GM23248 (cell line): ENCODE data around the gene ERC1. TPM values are rescaled to one million over a fixed set of nuclear protein-coding genes. Genes with fewer than 3 reads are reported as not detected.

Experiments
- DNase-seq: peaks from one replicate; pipeline ENCODE4 v3.0.0-alpha.2; 2015
- H2AFZ ChIP-seq: fragments of 200-600 bp; sonication (generic); 2 replicates; pipeline ENCODE4 v1.6.1; 2016; ENCODE audit warnings: antibody characterized with exemption
- H3F3A ChIP-seq: fragments of 200-600 bp; sonication (generic); 2 replicates; pipeline ENCODE4 v1.6.1; 2016; ENCODE audit warnings: mild to moderate bottlenecking, antibody characterized with exemption, mixed run types; ENCODE audit not compliant: insufficient read depth
- H3K27ac ChIP-seq: fragments of 200-600 bp; sonication (generic); 2 replicates; pipeline ENCODE4 v1.5.1; 2016; ENCODE audit warnings: mild to moderate bottlenecking
- H3K27me3 ChIP-seq: fragments of 200-600 bp; sonication (generic); replicated peaks from 2 replicates; pipeline ENCODE4 v1.6.1; 2016; ENCODE audit warnings: mild to moderate bottlenecking; ENCODE audit not compliant: insufficient read depth
- H3K36me3 ChIP-seq: fragments of 200-600 bp; sonication (generic); 2 replicates; pipeline ENCODE4 v1.6.1; 2016; ENCODE audit warnings: low read depth, mild to moderate bottlenecking
- H3K4me1 ChIP-seq: fragments of 200-600 bp; sonication (generic); 2 replicates; pipeline ENCODE4 v1.6.1; 2016; ENCODE audit warnings: mild to moderate bottlenecking; ENCODE audit not compliant: insufficient read depth
- H3K4me2 ChIP-seq: fragments of 200-600 bp; sonication (generic); one replicate; pipeline ENCODE4 v1.6.1; 2016; ENCODE audit warnings: mild to moderate bottlenecking; ENCODE audit not compliant: unreplicated experiment
- H3K4me3 ChIP-seq: fragments of 200-600 bp; sonication (generic); 2 replicates; pipeline ENCODE4 v1.5.1; 2016; ENCODE audit warnings: mild to moderate bottlenecking
- H3K79me2 ChIP-seq: fragments of 200-600 bp; sonication (generic); 2 replicates; pipeline ENCODE4 v1.6.1; 2016; ENCODE audit warnings: mild to moderate bottlenecking; ENCODE audit not compliant: insufficient read depth
- H3K9ac ChIP-seq: fragments of 200-600 bp; sonication (generic); 2 replicates; pipeline ENCODE4 v1.6.1; 2016; ENCODE audit warnings: mild to moderate bottlenecking
- H3K9me2 ChIP-seq: fragments of 200-600 bp; sonication (generic); 2 replicates; pipeline ENCODE4 v1.6.1; 2016; ENCODE audit warnings: mixed run types, mild to moderate bottlenecking, moderate library complexity; ENCODE audit not compliant: insufficient read depth
- H3K9me3 ChIP-seq: fragments of 200-600 bp; sonication (generic); one replicate; pipeline ENCODE4 v1.6.1; 2017; ENCODE audit warnings: low read depth
- H4K20me1 ChIP-seq: fragments of 200-600 bp; sonication (generic); 2 replicates; pipeline ENCODE4 v1.6.0; 2016; ENCODE audit not compliant: insufficient read depth
- EZH2 ChIP-seq: fragments of 200-600 bp; sonication (generic); IDR thresholded peaks from 2 replicates; pipeline ENCODE4 v1.6.1; 2018; ENCODE audit warnings: antibody characterized with exemption, mild to moderate bottlenecking; ENCODE audit not compliant: insufficient read depth, poor library complexity, severe bottlenecking
- EZH2phosphoT487 ChIP-seq: fragments of 200-600 bp; sonication (generic); IDR thresholded peaks from 2 replicates; pipeline ENCODE4 v1.6.1; 2018; ENCODE audit warnings: antibody characterized with exemption, moderate library complexity, mild to moderate bottlenecking, low read depth; ENCODE audit not compliant: insufficient read depth
- WGBS, 2 experiments: methylation state at CpG; one replicate each; pipeline ENCODE4 v1.1.6; 2015 to 2017; ENCODE audit warnings: low lambda C conversion rate in 2 of 2, low coverage in 1 of 2; ENCODE audit errors: missing lambda C conversion rate in 2 of 2; 5-methylcytosine and 5-hydroxymethylcytosine counted together
- in situ Hi-C: fragments of 300-500 bp; cut with MboI; formaldehyde crosslinking; loops from 2 replicates; pipeline ENCODE4 v1.15.0; 2020
- polyA plus RNA-seq: library from polyadenylated mRNA; unstranded; fragments of >200 nt; fragmentation: Nextera tagmentation; extraction: Ambion mirVana; gene quantifications from 2 replicates; pipeline ENCODE4 v1.2.1, GENCODE V29; 2016
- total RNA-seq: library from RNA; depleted of rRNA; stranded (reverse); fragments of >200 nt; shearing (Covaris generic); gene quantifications from 2 replicates; pipeline ENCODE4 v1.2.3, GENCODE V29; 2014

ERC1 gene
- total and polyA plus RNA-seq, 2 experiments from 2014 or later, result 21.5 to 23.3 TPM

DNA sequence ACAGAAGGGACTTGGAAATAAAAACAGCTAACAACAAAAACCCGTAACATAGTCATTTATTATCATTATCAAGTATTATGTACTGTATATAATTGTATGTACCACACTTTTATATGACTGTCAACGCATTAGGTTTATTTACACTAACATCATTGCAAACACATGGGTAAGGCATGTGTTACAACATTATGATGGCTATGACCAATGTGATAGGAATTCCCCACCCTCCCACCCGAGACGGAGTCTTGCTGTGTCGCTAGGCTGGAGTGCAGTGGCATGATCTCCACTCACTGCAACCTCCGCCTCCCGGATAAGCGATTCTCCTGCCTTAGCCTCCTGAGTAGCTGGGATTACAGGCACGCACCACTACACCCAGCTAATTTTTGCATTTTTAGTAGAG lies 82.6 kb downstream of the ERC1 start:
- no peak overlapping the region for H3K4me2 ChIP-seq
- no peak overlapping the region for H3K27ac ChIP-seq
- no peaks in the 10 kb centered on the region for H3K36me3 ChIP-seq
- peaks cover 97% of the 10 kb centered on the region for H3K79me2 ChIP-seq
- no peaks in the 10 kb centered on the region for H3K27me3 ChIP-seq
- in situ Hi-C loops, result no loop called here
- H3F3A ChIP-seq, result no peaks in the 10 kb centered on the region
- DNase-seq, result peak; percentile 8
- no peak overlapping the region for H2AFZ ChIP-seq
- H3K4me1 ChIP-seq, result no peaks in the 10 kb centered on the region
- H4K20me1 ChIP-seq, result no peaks in the 10 kb centered on the region; the same call in 1 of the 2 replicates
- WGBS, 2 experiments, result 78 to 81% methylated on average over 7 to 9 of the region's 9 CpGs
- no peaks in the 10 kb centered on the region for H3K9me3 ChIP-seq
- no peak overlapping the region for H3K9ac ChIP-seq
- H3K9me2 ChIP-seq, result no peaks in the 10 kb centered on the region
- TF ChIP-seq EZH2, result no peak
- no peak for TF ChIP-seq EZH2phosphoT487
- H3K4me3 ChIP-seq, result no peak overlapping the region

DNA sequence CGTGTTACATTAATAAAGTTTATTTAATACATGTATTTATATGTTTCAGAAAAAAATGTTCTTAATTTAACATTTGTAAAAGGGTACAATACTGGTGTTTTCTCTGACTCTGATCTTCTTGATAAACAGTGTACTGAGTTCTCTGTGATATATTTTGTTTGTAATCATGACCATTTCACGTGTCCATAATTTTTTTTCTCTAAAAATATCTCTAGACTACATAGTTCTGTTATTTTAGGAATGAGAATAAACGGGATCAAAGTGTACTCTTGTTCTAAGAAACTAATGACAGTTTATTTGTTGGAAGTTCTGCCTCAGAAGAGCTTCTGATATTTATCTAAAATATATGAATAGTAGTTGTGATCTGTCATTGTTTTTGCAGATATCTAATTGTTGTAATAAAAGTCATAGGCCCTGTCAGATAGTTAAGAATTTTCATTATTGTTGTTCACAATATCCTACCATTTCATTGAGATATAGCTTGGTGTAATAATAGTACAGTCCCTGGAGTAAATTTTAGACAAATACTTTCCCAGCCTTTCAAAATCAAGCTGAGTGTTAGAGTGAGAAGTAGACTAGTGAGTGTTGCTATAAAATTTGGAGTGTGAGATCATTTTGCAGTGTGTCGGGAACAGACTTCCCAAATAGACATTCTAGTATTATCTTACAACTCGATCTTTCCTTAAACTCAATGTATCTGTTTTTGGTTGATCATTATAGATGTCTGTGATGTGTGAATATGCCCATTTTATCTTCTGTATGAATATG lies 86.2 kb downstream of the ERC1 start:
- H3K27ac ChIP-seq, result no peak overlapping the region
- TF ChIP-seq EZH2phosphoT487, result no peak
- TF ChIP-seq EZH2, result no peak
- H3K4me1 ChIP-seq, result no peaks in the 10 kb centered on the region; the same call in 1 of the 2 replicates

DNA sequence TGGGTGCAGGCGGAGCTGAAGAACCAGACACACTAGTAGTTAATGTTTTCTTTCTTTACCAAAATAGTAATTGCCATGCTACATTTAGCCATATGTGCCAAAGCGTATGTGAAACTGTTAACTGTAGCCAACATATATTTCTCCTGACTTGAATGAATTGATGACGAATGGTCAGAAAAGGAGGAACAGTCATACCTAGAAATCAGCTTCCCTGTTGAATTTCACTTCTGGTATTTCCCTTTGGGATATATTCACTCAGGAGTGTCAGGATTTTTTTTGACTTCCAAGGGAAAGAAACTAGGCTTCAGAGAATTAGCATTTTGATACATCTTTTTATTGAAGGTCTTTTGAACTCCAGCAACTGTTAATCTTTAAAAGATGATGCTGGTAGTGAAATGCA lies 87.0 kb downstream of the ERC1 start:
- Histone ChIP-seq H3F3A (0 out of 2 replicates have a peak, but pooled peaks cover 4% of the 10 kb centered on the region), H3K9me3 (no peaks in the 10 kb centered on the region), H3K9me2 (no peaks in the 10 kb centered on the region), H3K27me3 (no peaks in the 10 kb centered on the region), H2AFZ (no peak overlapping the region), H3K36me3 (no peaks in the 10 kb centered on the region), H3K9ac (no peak overlapping the region), H3K79me2 (peaks cover 89% of the 10 kb centered on the region), H3K4me3 (no peak overlapping the region), H4K20me1 (no peaks in the 10 kb centered on the region), H3K4me2 (no peak overlapping the region), H3K27ac (no peak overlapping the region), H3K4me1 (no peaks in the 10 kb centered on the region; the same call in 1 of the 2 replicates)
- WGBS, 2 experiments, result 94 to 99% methylated on average over 3 of the region's 3 CpGs
- DNase-seq, result no peak
- no peak for TF ChIP-seq EZH2phosphoT487
- TF ChIP-seq EZH2, result no peak
- in situ Hi-C loops, result no loop called here

More for the DNA sequence above, 86.2 kb downstream of the ERC1 start:
- no peak for DNase-seq
- no peak overlapping the region for H2AFZ ChIP-seq
- no peaks in the 10 kb centered on the region for H3K27me3 ChIP-seq
- H3K9ac ChIP-seq, result no peak overlapping the region
- no peaks in the 10 kb centered on the region for H4K20me1 ChIP-seq
- no peak overlapping the region for H3K4me3 ChIP-seq
- no peaks in the 10 kb centered on the region for H3K36me3 ChIP-seq
- H3K4me2 ChIP-seq, result no peak overlapping the region
- in situ Hi-C loops, result no loop called here
- no peaks in the 10 kb centered on the region for H3K9me3 ChIP-seq
- H3F3A ChIP-seq, result no peaks in the 10 kb centered on the region
- peaks cover 89% of the 10 kb centered on the region for H3K79me2 ChIP-seq
- H3K9me2 ChIP-seq, result no peaks in the 10 kb centered on the region
- 83% methylated on average over 5 of the region's 5 CpGs for WGBS, 2 experiments

DNA sequence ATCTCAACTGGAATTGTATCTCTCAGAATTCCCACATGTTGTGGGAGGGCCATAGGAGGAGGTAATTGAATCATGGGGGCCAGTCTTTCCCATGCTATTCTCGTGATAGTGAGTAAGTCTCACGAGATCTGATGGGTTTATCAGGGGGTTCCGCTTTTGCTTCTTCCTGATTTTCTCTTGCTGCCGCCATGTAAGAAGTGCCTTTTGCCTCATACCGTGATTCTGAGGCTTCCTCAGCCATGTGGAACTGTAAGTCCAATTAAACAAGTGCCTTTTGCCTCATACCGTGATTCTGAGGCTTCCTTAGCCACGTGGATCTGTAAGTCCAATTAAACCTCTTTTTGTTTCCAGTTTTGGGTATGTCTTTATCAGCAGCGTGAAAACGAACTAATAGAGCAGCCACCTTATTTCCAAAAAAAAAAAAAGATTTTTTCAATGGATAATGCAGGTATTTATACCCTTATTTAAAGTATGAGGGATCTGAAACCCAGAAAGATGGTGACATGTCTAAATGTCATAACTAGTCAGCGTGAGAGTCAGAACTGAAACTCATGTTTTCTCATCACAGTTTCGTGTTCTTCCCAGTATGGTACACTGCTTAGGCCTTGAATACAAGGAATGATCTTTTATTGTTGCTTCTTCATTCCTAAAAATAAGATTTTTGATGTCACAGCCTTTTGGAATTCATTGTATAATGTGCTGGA lies 89.6 kb downstream of the ERC1 start:
- DNase-seq, result no peak
- H3K79me2 ChIP-seq, result peaks cover 88% of the 10 kb centered on the region
- no peak overlapping the region for H3K4me2 ChIP-seq
- no peaks in the 10 kb centered on the region for H3K9me3 ChIP-seq
- H3K4me3 ChIP-seq, result no peak overlapping the region
- H3K27me3 ChIP-seq, result no peaks in the 10 kb centered on the region
- H3K9me2 ChIP-seq, result no peaks in the 10 kb centered on the region
- in situ Hi-C loops, result no loop called here
- H3K4me1 ChIP-seq, result peaks cover 4% of the 10 kb centered on the region; the same call in 1 of the 2 replicates
- TF ChIP-seq EZH2, result no peak
- no peak for TF ChIP-seq EZH2phosphoT487
- no peak overlapping the region for H2AFZ ChIP-seq
- H3F3A ChIP-seq, result 0 out of 2 replicates have a peak, but pooled peaks cover 17% of the 10 kb centered on the region
- H3K9ac ChIP-seq, result no peak overlapping the region
- H3K27ac ChIP-seq, result no peak overlapping the region
- H3K36me3 ChIP-seq, result no peaks in the 10 kb centered on the region
- no peaks in the 10 kb centered on the region for H4K20me1 ChIP-seq
- 93 to 96% methylated on average over 11 of the region's 11 CpGs for WGBS, 2 experiments
